Measurements from ENCODE around the gene DNAJC7. TPM values are rescaled to one million over a fixed set of nuclear protein-coding genes. Genes with fewer than 3 reads are reported as not detected.

The DNAJC7 gene
- total and polyA plus RNA-seq, 12 donors = 44.4 to 148 (median 81.1) TPM

- intact Hi-C loops (cut with DNase I) = no loop called here
- Histone ChIP-seq H3K4me3 (no peak overlapping the region), H3K27me3 (no peaks in the 10 kb centered on the region), H3K27ac (no peak overlapping the region), H3K4me1 (replicated peaks in 1 of 2) (peaks cover 0 to 6% of the 10 kb centered on the region in 2 donors), H3K9me3 (replicated peaks in 1 of 3) (no peaks in the 10 kb centered on the region), H3K36me3 (replicated peaks in 1 of 2) (no peaks in the 10 kb centered on the region)
- DNase-seq = no peak
- no peak for TF ChIP-seq POLR2A (IDR thresholded peaks at IDR 0.05)
- TF ChIP-seq, protein P1, sequence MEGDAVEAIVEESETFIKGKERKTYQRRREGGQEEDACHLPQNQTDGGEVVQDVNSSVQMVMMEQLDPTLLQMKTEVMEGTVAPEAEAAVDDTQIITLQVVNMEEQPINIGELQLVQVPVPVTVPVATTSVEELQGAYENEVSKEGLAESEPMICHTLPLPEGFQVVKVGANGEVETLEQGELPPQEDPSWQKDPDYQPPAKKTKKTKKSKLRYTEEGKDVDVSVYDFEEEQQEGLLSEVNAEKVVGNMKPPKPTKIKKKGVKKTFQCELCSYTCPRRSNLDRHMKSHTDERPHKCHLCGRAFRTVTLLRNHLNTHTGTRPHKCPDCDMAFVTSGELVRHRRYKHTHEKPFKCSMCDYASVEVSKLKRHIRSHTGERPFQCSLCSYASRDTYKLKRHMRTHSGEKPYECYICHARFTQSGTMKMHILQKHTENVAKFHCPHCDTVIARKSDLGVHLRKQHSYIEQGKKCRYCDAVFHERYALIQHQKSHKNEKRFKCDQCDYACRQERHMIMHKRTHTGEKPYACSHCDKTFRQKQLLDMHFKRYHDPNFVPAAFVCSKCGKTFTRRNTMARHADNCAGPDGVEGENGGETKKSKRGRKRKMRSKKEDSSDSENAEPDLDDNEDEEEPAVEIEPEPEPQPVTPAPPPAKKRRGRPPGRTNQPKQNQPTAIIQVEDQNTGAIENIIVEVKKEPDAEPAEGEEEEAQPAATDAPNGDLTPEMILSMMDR (IDR thresholded peaks at IDR 0.05) = no peak
- 67 to 85% (median 75%) methylated on average over 6 of the region's 6 CpGs for WGBS, 4 donors
Measured at GRCh38 chr17:42052346-42052877, 35.2 kb upstream of the DNAJC7 start.

- TF ChIP-seq, protein P1 (IDR thresholded peaks at IDR 0.05) = no peak
- no peak for TF ChIP-seq POLR2A (IDR thresholded peaks at IDR 0.05)
- no peak overlapping the region for H3K27ac ChIP-seq
- H3K9me3 ChIP-seq (replicated peaks in 1 of 3) = no peaks in the 10 kb centered on the region
- no peaks in the 10 kb centered on the region for H3K36me3 ChIP-seq (replicated peaks in 1 of 2)
- H3K4me3 ChIP-seq = no peak overlapping the region
- peaks cover 0 to 6% of the 10 kb centered on the region in 2 donors for H3K4me1 ChIP-seq (replicated peaks in 1 of 2)
- intact Hi-C loops (cut with DNase I) = no loop called here
- no peak for DNase-seq
- no peaks in the 10 kb centered on the region for H3K27me3 ChIP-seq
- WGBS, 4 donors = 90 to 100% (median 91%) methylated on average over 4 to 7 of the region's 7 CpGs
Measured at GRCh38 chr17:42051645-42052044, 34.4 kb upstream of the DNAJC7 start.

GRCh38 chr17:42051013-42051400, 33.8 kb upstream of the DNAJC7 start:
- no peaks in the 10 kb centered on the region for H3K9me3 ChIP-seq (replicated peaks in 1 of 3)
- WGBS, 4 donors = 60 to 87% (median 70%) methylated on average over 6 to 8 of the region's 8 CpGs
- peaks cover 0 to 6% of the 10 kb centered on the region in 2 donors for H3K4me1 ChIP-seq (replicated peaks in 1 of 2)
- TF ChIP-seq POLR2A (IDR thresholded peaks at IDR 0.05) = no peak
- TF ChIP-seq, protein P1 (IDR thresholded peaks at IDR 0.05) = no peak
- no peak for DNase-seq
- H3K27ac ChIP-seq = no peak overlapping the region
- intact Hi-C loops (cut with DNase I) = no loop called here
- no peaks in the 10 kb centered on the region for H3K27me3 ChIP-seq
- peak overlapping the region in 2 of 4 donors; percentile 26 to 90 for H3K4me3 ChIP-seq
- H3K36me3 ChIP-seq (replicated peaks in 1 of 2) = no peaks in the 10 kb centered on the region

- Histone ChIP-seq H3K4me1 (replicated peaks in 1 of 2) (peaks cover 0 to 6% of the 10 kb centered on the region in 2 donors), H3K4me3 (peak within 1 kb of the TSS in 2 of 4 donors; percentile 52 to 90), H3K27me3 (no peaks in the 10 kb centered on the region), H3K27ac (no peak within 1 kb of the TSS), H3K9me3 (replicated peaks in 1 of 3) (no peaks in the 10 kb centered on the region), H3K36me3 (replicated peaks in 1 of 2) (no peaks in the 10 kb centered on the region)
- no peak for TF ChIP-seq POLR2A (IDR thresholded peaks at IDR 0.05)
- TF ChIP-seq, protein P1 (IDR thresholded peaks at IDR 0.05) = peak in 2 of 6 experiments; percentile 16 to 34
- peak; percentile 37 to 71 (median 52) for DNase-seq
- intact Hi-C loops (cut with DNase I) = no loop called here
- 0 to 1% methylated on average over 60 to 65 of the region's 65 CpGs; no CpG with 5 or more reads in 2 of the 4 donors for WGBS, 4 donors
Measured at GRCh38 chr17:42050393-42051012, 33.3 kb upstream of the DNAJC7 start, which contains the start of gene C17orf113. TSS of gene C17orf113 (minus strand) at chr17:42050601. CDS start at chr17:42043376, 7,225 bp downstream.

Data from adrenal gland (tissue), 12 donors.